ENCODE results near the gene RASSF1. TPM values are rescaled to one million over a fixed set of nuclear protein-coding genes. Genes with fewer than 3 reads are reported as not detected.

The RASSF1 gene
- total RNA-seq, 2 experiments from 2014 or later = 75.8 to 76.5 TPM

GRCh38 chr3:50359760-50360110 is 19.1 kb upstream of the RASSF1 start:
- Mint-ChIP-seq H3K4me1 (ENCODE audit: low read depth) (peaks cover 38% of the 10 kb centered on the region), H3K4me3 (peak overlapping the region; percentile 88), H3K27ac (peak overlapping the region; percentile 95), H3K9me3 (no peaks in the 10 kb centered on the region), H3K27me3 (no peaks in the 10 kb centered on the region), H3K36me3 (ENCODE audit: low read depth) (peaks cover 21% of the 10 kb centered on the region)
- intact Hi-C loops (cut with micrococcal nuclease) = no loop called here
- no peak for TF ChIP-seq CTCF (IDR thresholded peaks at IDR 0.05)
- ATAC-seq (peak; percentile 15), DNase-seq (no peak)
- CTCF ChIA-PET = interaction anchor here (0.9 to 1.2 kb wide), 2 partner anchors 11 to 21 kb away, joined by 3 to 4 read pairs; no protein-coding TSS in a partner anchor
- POLR2A ChIA-PET = interaction anchor here (0.6 to 1.1 kb wide), 4 partner anchors 9 to 252 kb away, joined by 3 to 4 read pairs (median 3); partner anchors contain the start of genes CISH and ZMYND10

GRCh38 chr3:50358911-50359759 is 18.5 kb upstream of the RASSF1 start, which contains the start of gene TMEM115:
TMEM115 (minus strand) TSS chr3:50359521; CDS start chr3:50359063, 458 bp downstream.
- Mint-ChIP-seq H3K36me3 (ENCODE audit: low read depth) (peaks cover 25% of the 10 kb centered on the region), H3K27me3 (no peaks in the 10 kb centered on the region), H3K27ac (peak within 1 kb of the TSS; percentile 95), H3K9me3 (no peaks in the 10 kb centered on the region), H3K4me1 (ENCODE audit: low read depth) (peaks cover 40% of the 10 kb centered on the region), H3K4me3 (peak within 1 kb of the TSS; percentile 88)
- CTCF ChIA-PET = interaction anchor here (0.9 to 1.2 kb wide), 2 partner anchors 11 to 21 kb away, joined by 3 to 4 read pairs; no protein-coding TSS in a partner anchor
- intact Hi-C loops (cut with micrococcal nuclease) = no loop called here
- DNase-seq (peak; percentile 98), ATAC-seq (peak; percentile 100)
- no peak for TF ChIP-seq CTCF (IDR thresholded peaks at IDR 0.05)
- POLR2A ChIA-PET = interaction anchor here (0.6 to 1.1 kb wide), 4 partner anchors 8 to 253 kb away, joined by 3 to 4 read pairs (median 3); partner anchors contain the start of genes CISH and ZMYND10

- Mint-ChIP-seq H3K27ac (peak overlapping the region; percentile 85), H3K4me1 (ENCODE audit: low read depth) (peaks cover 40% of the 10 kb centered on the region), H3K27me3 (no peaks in the 10 kb centered on the region), H3K9me3 (no peaks in the 10 kb centered on the region), H3K36me3 (ENCODE audit: low read depth) (peaks cover 25% of the 10 kb centered on the region), H3K4me3 (peak overlapping the region; percentile 88)
- DNase-seq (no peak), ATAC-seq (no peak)
- no peak for TF ChIP-seq CTCF (IDR thresholded peaks at IDR 0.05)
- intact Hi-C loops (cut with micrococcal nuclease) = no loop called here
- POLR2A ChIA-PET = no interaction called here
- CTCF ChIA-PET = no interaction called here
Observed at GRCh38 chr3:50358355-50358910, 17.8 kb upstream of the RASSF1 start.

- peak overlapping the region; percentile 88 for H3K4me3 Mint-ChIP-seq
- no peak for TF ChIP-seq CTCF (IDR thresholded peaks at IDR 0.05)
- peak overlapping the region; percentile 14 for H3K27ac Mint-ChIP-seq
- H3K9me3 Mint-ChIP-seq = no peaks in the 10 kb centered on the region
- POLR2A ChIA-PET = interaction anchor here (1.3 to 1.6 kb wide), 4 partner anchors 10 to 21 kb away, joined by 4 to 9 read pairs (median 6); partner anchors contain the start of genes RASSF1 and ZMYND10
- intact Hi-C loops (cut with micrococcal nuclease) = no loop called here
- CTCF ChIA-PET = interaction anchor here (0.9 to 2.9 kb wide), 6 partner anchors 10 to 185 kb away, joined by 3 to 19 read pairs (median 4); partner anchors contain the start of gene ZMYND10
- ATAC-seq = no peak
- H3K36me3 Mint-ChIP-seq (ENCODE audit: low read depth) = peaks cover 25% of the 10 kb centered on the region
- no peaks in the 10 kb centered on the region for H3K27me3 Mint-ChIP-seq
- H3K4me1 Mint-ChIP-seq (ENCODE audit: low read depth) = peaks cover 43% of the 10 kb centered on the region
- no peak for DNase-seq
Observed at GRCh38 chr3:50357481-50357880, 16.8 kb upstream of the RASSF1 start.

Measured in activated CD8-positive, alpha-beta T cell treated with anti-CD3 and anti-CD28 coated beads for 36 hours (primary cell).